SU-DHL-6 (cell line): ENCODE results near the gene XYLT1.
"Not testable (repeated sequence)": the region's sequence is repeated elsewhere in the genome, so short reads cannot be mapped to it uniquely, and the experiment has no call there.

ENCODE experiments used
- H2AFZ ChIP-seq: fragments of 200-600 bp; sonication (generic); 2 replicates; pipeline ENCODE4 v1.6.1; 2014; ENCODE audit warnings: low read depth, mild to moderate bottlenecking, moderate library complexity, mixed read lengths, antibody characterized with exemption, low read length; ENCODE audit not compliant: severe bottlenecking
- H3F3A ChIP-seq: fragments of 200-600 bp; shearing (Covaris generic); 2 replicates; pipeline ENCODE4 v1.6.0; 2016; ENCODE audit warnings: antibody characterized with exemption, mild to moderate bottlenecking; ENCODE audit not compliant: insufficient read depth
- H3K27ac ChIP-seq: fragments of 200-600 bp; sonication (generic); 2 replicates; pipeline ENCODE4 v1.5.1; 2016; ENCODE audit warnings: low read depth, mild to moderate bottlenecking, low read length, moderate library complexity, mixed read lengths
- H3K27me3 ChIP-seq: fragments of 200-600 bp; sonication (generic), shearing (Covaris generic); 2 replicates; pipeline ENCODE4 v1.6.0; 2014; ENCODE audit warnings: mild to moderate bottlenecking, low read length
- H3K36me3 ChIP-seq: fragments of 200-600 bp; sonication (generic); 2 replicates; pipeline ENCODE4 v1.6.1; 2014; ENCODE audit warnings: mild to moderate bottlenecking, low read length, mixed read lengths
- H3K4me2 ChIP-seq: fragments of 300-600, 200-600 bp; shearing (Covaris generic), sonication (generic); 2 replicates; pipeline ENCODE4 v1.6.0; 2014; ENCODE audit warnings: low read length, low read depth, mild to moderate bottlenecking; ENCODE audit not compliant: poor library complexity, severe bottlenecking
- H3K4me3 ChIP-seq: fragments of 200-600 bp; sonication (generic); 2 replicates; pipeline ENCODE4 v1.5.1; 2014; ENCODE audit warnings: antibody characterized with exemption, low read length, mild to moderate bottlenecking, mixed read lengths; ENCODE audit not compliant: insufficient read depth, poor library complexity, severe bottlenecking
- H3K79me2 ChIP-seq: fragments of 200-600 bp; sonication (generic); 2 replicates; pipeline ENCODE4 v1.6.1; 2014; ENCODE audit warnings: mild to moderate bottlenecking, low read length, moderate library complexity; ENCODE audit not compliant: insufficient read depth
- H3K9ac ChIP-seq: fragments of 200-600 bp; sonication (generic); 2 replicates; pipeline ENCODE4 v1.7.0; 2014; ENCODE audit warnings: mild to moderate bottlenecking, low read length
- H3K9me2 ChIP-seq: fragments of 200-600 bp; sonication (generic); replicated peaks from 2 replicates; pipeline ENCODE4 v1.6.1; 2014; ENCODE audit warnings: low read length; ENCODE audit not compliant: insufficient read depth
- H3K9me3 ChIP-seq: fragments of 200-600 bp; sonication (generic); 2 replicates; pipeline ENCODE4 v1.6.1; 2014; ENCODE audit warnings: low read length, mixed read lengths; ENCODE audit not compliant: insufficient read depth
- H4K20me1 ChIP-seq: fragments of 200-600 bp; sonication (generic); 2 replicates; pipeline ENCODE4 v1.6.1; 2014; ENCODE audit warnings: low read depth, mild to moderate bottlenecking, antibody characterized with exemption, low read length, moderate library complexity, mixed read lengths
- CTCF ChIP-seq: fragments of 200-600 bp; sonication (generic); IDR thresholded peaks from one replicate; pipeline ENCODE4 v1.5.1; 2017; ENCODE audit warnings: antibody characterized with exemption, mild to moderate bottlenecking, low read length, moderate library complexity; ENCODE audit not compliant: insufficient read depth, poor library complexity, severe bottlenecking
- EZH2phosphoT487 ChIP-seq: fragments of 200-600 bp; sonication (generic), shearing (Covaris generic); conservative IDR thresholded peaks from 2 replicates; pipeline ENCODE4 v1.6.1; 2018; ENCODE audit warnings: mild to moderate bottlenecking, antibody characterized with exemption, low read length, moderate library complexity, mixed read lengths

XYLT1 gene

GRCh38 chr16:17309510-17309909, 161.2 kb downstream of the XYLT1 start:
- Histone ChIP-seq H4K20me1 (no peaks in the 10 kb centered on the region), H3K4me3 (no peak overlapping the region), H3K9me3 (no peaks in the 10 kb centered on the region), H3F3A (no peaks in the 10 kb centered on the region), H2AFZ (no peak overlapping the region), H3K27ac (no peak overlapping the region), H3K4me2 (no peak overlapping the region), H3K9ac (no peak overlapping the region), H3K79me2 (peaks cover 11% of the 10 kb centered on the region), H3K36me3 (peaks cover 4% of the 10 kb centered on the region; the same call in 1 of the 2 replicates), H3K27me3 (no peaks in the 10 kb centered on the region), H3K9me2 (no peaks in the 10 kb centered on the region)
- TF ChIP-seq EZH2phosphoT487: no peak

DNA sequence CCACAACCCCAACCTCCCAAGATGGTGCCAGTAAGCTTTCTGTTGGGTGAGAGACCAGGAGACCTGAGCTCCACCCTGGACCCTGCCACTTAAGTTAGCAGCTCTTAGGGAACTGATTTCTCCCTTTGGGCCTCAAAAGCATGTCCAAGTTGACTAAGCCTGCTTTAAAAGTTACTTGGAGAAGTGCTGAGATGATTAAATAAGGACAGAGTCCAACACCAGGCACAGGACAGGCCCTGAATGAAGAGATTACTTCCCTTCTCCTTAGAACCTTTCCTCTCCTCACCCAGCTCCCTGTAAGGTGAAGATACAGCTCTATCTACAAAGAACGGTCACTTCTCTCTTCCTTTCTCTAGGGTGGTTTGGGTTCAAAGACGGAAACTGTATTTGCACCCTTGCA, 162.6 kb downstream of the XYLT1 start:
- Histone ChIP-seq H3K27me3 (no peaks in the 10 kb centered on the region), H3K27ac (no peak overlapping the region), H3K9ac (no peak overlapping the region), H2AFZ (no peak overlapping the region), H3K9me2 (no peaks in the 10 kb centered on the region), H3F3A (peaks cover 10% of the 10 kb centered on the region), H3K9me3 (no peaks in the 10 kb centered on the region), H3K4me2 (no peak overlapping the region), H4K20me1 (no peaks in the 10 kb centered on the region), H3K79me2 (no peaks in the 10 kb centered on the region; the same call in 1 of the 2 replicates), H3K36me3 (peaks cover 4% of the 10 kb centered on the region; the same call in 1 of the 2 replicates), H3K4me3 (no peak overlapping the region)
- no peak for TF ChIP-seq CTCF
- no peak for TF ChIP-seq EZH2phosphoT487

DNA sequence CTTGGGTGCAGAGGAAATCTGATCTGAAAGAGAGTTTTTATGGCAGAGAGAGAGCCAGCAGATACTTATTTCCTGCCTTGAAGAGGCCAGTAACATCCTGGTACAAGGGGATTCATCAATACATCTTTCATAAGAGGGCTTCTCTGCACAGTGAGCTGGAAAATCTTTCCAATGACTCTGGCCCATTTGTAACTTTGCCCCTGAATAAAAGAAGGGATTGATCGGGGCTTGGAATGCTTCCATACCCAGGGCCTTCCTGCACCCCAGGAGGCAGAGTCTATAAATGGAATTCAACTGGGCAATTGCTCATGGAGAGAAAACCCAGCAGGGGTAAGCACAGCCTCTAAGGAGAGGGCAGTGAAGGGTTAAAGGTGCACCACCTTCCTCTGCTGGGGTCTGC, 163.3 kb downstream of the XYLT1 start:
- no peaks in the 10 kb centered on the region; the same call in 1 of the 2 replicates for H3K79me2 ChIP-seq
- H3K9me3 ChIP-seq: no peaks in the 10 kb centered on the region
- H4K20me1 ChIP-seq: no peaks in the 10 kb centered on the region
- no peak overlapping the region for H3K4me3 ChIP-seq
- no peaks in the 10 kb centered on the region for H3K9me2 ChIP-seq
- no peaks in the 10 kb centered on the region for H3K27me3 ChIP-seq
- peaks cover under 1% of the 10 kb centered on the region; the same call in 1 of the 2 replicates for H3K36me3 ChIP-seq
- peaks cover 17% of the 10 kb centered on the region for H3F3A ChIP-seq
- H2AFZ ChIP-seq: no peak overlapping the region
- H3K9ac ChIP-seq: no peak overlapping the region
- no peak overlapping the region for H3K4me2 ChIP-seq
- TF ChIP-seq CTCF: no peak
- TF ChIP-seq EZH2phosphoT487: no peak
- no peak overlapping the region for H3K27ac ChIP-seq

DNA sequence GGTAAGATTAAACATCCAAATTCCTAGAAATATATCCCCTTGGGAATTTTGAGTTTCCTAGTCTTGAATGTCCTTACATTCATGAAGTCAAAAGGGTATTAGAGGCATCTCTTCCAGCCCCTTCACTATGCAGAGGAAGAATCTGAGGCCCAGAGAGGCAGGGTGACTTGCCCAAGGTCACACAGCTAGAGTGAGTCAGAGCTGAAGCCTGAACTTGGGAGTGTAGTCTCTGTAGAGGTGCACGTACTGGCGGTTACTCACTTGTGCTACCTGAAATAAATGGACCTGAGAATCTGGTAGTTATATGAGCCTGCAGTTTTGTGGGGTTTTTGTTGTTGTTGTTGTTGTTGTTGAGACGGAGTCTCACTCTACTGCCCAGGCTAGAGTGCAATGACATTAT, 164.0 kb downstream of the XYLT1 start:
- Histone ChIP-seq H2AFZ (no peak overlapping the region), H3K79me2 (no peaks in the 10 kb centered on the region; the same call in 1 of the 2 replicates), H3K9me2 (no peaks in the 10 kb centered on the region), H3K4me3 (no peak overlapping the region), H3K9ac (no peak overlapping the region), H3K4me2 (no peak overlapping the region), H3K36me3 (no peaks in the 10 kb centered on the region; the same call in 1 of the 2 replicates), H3K9me3 (no peaks in the 10 kb centered on the region), H3F3A (peaks cover 22% of the 10 kb centered on the region), H3K27ac (no peak overlapping the region), H4K20me1 (no peaks in the 10 kb centered on the region), H3K27me3 (no peaks in the 10 kb centered on the region)
- TF ChIP-seq CTCF: no peak
- TF ChIP-seq EZH2phosphoT487: no peak

- not testable (repeated sequence) for H4K20me1 ChIP-seq, H3K36me3 ChIP-seq, H3K27me3 ChIP-seq, H3K9ac ChIP-seq, H3K27ac ChIP-seq, H3K4me2 ChIP-seq, H3K9me3 ChIP-seq, H3K79me2 ChIP-seq, H3K4me3 ChIP-seq, H2AFZ ChIP-seq, H3K9me2 ChIP-seq
- H3F3A ChIP-seq: peaks cover 24% of the 10 kb centered on the region
Observed at GRCh38 chr16:17306211-17306610, 164.5 kb downstream of the XYLT1 start.
